HG03196 (cell line): ENCODE measurements around the gene EDARADD.
"Not testable (repeated sequence)": the region's sequence is repeated elsewhere in the genome, so short reads cannot be mapped to it uniquely, and the experiment has no call there.

Experiments used
- ATAC-seq: cut with Tn5 transposase; IDR thresholded peaks from one replicate; pipeline ENCODE4 v1.9.1; 2021; ENCODE audit not compliant: unreplicated experiment

Gene EDARADD

DNA sequence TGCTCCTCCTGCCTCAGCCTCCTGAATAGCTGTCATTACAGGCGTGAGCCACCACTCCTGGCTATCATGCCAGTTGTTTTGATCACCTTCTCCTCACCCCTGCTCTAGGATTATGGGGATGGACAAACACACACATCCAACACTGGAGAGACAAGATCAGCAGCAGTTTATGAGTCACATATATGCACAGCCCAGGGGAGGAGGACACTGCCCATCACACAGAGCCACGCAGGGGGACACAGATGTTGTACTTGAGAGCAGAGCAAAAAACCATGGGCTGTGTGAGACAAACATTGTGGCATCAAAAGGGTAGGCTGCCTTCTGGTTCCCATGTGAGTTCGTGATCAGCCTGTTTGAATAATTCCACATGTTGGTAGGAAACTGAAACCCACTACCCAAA, 32.1 kb downstream of the EDARADD start:
- ATAC-seq, result no peak

DNA sequence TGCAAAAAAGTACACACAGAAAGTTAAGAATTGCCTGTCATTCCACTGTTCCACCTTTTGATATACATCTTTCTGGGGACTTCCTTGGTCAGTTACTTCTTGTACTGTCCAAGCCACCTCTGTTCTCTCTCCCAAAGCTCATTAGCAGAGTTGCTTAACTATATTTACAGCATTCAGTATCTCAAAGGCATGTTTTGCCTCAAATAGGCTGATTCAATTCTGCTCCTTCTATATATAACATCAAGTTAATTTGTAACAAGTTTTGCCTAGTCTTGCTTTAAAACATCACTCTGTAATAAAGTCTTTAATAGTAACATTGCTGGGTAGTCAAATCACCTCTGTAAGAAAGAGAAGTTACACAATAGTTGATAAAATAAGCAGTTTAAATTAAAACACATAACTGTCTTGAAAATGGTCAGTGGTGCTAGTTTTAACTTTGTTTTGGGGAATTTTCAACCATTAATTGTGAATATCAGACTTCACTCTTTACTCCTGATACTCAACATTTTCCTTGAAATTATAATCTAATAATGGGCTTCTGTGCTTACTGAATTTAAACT, 35.7 kb downstream of the EDARADD start:
- no peak for ATAC-seq

DNA sequence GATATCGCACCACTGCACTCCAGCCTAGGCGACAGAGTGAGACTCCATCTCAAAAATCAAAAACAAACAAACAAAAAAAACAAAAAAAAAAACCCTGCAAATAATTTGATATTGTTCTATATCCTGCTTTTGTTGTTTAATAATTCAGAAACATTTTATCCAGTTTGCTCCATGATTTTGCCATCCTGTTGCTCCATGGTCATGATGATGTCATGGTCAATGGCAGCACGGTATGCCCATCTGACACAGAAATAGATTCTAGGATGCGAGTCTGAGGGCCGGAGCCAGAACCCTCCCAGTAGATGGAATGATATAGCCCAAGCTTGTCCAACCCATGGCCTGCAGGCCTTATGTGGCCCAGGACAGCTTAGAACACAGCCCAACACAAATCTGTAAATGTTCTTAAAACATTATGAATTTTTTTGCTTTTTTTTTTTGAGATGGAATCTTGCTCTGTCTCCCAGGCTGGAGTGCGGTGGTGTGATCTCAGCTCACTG, 39.8 kb downstream of the EDARADD start:
- ATAC-seq, result no peak

DNA sequence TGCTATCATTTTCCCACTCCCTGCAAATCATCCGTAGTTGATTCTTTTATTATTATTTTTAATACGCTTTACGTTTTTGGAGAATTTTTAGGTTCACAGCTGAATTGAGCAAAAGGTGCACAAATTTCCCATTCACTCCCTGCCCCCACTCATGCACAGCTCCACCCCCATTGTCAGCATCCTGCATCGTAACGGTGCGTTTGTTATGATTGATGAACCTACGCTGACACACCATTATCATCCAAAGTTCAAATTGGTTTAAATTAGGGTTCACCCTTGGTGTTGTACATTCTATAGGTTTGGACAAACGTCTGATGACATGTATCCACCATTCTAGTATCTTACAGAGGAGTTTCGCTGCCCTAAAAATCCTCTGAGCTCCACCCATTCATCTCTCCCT, 44.5 kb downstream of the EDARADD start:
- no peak for ATAC-seq

DNA sequence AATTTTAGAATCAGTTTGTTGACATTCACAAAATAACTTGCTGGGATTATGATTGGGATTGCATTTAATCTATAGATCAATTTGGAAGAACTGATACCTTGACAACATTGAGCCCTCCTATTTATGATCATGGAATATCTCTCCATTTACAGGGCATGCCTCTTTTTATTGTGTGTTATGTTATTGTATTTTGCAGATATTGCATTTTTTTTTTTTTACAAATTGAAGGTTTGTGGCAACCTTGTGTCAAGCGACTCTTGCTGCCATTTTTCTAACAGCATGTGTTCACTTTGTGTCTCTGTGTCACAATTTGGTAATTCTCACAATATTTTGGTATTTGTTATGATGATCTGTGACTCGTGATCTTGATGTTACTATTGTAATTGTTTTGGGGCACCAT, 46.3 kb downstream of the EDARADD start:
- no peak for ATAC-seq

DNA sequence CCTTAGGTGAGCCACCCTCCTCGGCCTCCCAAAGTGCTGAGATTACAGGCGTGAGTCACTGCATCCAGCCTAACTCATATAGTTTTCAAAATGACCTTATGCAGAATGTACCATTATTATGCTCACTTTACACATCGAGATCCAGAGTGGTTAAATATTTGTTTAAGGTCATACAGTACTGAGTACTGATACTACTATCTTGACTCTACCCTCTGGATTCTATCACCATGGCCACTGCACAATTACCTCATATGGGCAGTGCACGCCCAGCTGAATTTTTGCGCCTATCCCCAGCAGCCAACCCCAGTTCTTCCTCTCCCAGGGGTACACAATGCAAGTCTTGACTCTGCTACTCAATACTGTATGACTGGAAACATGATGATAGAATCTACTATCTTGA, 56.7 kb downstream of the EDARADD start:
- no peak for ATAC-seq

DNA sequence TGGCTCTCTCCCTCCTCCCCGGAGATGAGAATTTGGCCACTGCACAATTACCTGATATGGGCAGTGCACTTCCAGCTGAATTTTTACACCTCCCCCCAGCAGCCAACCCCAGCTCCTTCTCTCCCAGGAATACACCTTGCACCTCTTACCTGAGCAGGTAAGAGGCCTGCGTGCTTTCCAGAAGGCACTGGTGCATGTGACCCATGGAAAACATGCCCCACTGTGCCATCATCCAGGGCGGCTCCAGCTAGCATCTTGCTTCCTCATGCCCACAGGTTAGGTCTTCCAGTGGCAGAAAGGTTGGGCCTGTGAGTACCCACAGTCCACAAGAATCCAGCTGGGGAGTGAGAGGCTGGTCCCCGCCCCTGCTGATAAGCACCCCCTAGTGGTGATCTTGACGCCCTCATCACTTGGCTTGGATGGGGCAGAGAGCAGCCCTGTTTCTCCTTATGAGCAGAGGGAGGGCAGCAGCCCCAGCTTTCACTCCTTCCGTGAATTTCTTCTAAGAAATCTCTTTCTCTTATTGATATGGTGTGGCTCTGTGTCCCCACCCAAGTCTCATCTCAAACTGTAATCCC, 57.8 kb downstream of the EDARADD start:
- ATAC-seq, result no peak

DNA sequence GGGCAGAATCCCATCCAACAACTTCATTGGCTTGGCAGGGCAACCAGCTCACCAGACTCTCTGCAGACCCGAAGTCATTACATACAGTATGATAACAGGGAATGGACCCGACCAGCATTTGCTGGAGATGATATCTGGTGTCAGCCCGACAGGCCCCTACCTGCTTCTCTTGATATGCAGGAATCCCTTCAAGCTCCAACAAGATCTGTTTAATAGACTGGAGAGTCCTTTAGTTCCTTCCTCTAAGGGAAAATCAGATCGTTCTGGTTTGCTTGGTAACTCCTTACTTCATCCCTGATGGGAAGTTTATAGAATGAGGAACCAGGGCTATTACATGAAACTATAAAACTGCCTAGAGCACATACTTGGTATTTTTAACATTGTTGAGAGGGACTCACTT, 61.2 kb downstream of the EDARADD start:
- ATAC-seq, result no peak

DNA sequence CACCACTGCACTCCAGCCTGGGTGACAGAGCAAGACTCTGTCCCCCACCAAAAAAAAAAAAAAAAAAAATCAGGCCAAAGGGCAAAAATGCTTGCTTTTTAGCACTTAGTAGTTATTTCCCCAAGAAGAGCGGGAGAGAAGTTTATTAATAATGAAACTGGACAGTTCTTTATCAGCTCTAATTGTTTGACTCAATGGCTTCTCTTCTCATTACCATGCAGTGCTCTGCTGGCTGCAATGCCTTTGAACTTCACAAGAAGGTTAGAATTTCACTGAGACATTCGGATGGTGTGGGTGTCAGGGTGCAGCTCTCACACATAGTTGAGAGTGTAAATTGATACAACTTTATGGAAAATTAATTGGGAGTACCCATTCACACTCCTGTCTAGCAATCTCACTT, 63.7 kb downstream of the EDARADD start:
- peak; percentile 51 for ATAC-seq

DNA sequence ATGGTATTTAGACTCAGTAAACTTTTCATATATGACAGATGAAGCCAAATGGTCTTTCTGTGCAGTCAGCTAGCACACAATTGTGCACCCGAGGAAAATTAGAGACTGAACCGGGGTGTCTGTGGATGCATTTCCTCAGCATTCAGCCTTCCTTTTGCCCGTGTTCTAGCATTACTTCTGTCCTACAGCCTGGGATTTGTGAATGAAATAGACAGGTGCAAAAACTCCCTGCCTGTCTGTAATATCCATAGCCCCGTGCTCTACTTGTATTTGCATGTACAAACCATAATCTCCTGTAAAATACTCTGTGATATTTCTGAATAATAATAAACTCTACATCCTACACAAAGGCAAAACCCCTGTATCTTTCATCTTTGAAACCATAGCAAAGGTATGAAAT, 64.9 kb downstream of the EDARADD start:
- no peak for ATAC-seq

DNA sequence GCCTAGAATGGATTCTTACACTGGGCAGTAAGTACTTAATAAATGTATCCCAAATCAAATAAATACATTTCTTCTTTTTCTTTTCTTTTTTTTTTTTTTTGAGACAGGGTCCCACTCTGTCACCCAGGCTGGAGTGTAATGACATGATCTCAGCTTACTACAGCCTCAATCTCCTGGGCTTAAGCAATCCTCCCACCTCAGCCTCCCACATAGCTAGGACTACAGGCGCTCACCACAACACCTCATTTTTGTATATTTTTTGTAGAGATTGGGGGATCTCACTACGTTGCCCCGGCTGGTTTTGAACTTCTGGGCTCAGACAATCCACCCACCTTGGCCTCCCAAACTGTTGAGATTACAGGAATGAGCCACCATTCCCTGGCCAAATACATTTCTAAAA, 66.0 kb downstream of the EDARADD start:
- ATAC-seq, result no peak

DNA sequence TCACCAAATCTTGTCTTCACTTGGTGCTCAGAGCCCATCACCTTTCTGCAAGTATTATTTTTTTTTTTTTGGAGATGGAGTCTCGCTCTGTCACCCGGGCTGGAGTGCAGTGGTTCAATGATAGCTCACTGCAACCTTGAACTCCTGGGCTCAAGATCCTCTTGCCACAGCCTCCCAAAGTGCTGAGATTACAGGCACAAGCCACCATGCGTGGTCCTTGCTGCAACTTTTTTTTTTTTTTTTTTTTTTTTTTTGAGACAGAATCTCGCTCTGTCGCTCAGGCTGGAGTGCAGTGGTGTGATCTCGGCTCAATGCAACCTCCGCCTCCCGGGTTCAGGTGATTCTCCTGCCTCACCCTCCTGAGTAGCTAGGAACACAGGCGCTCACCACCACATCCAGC, 70.1 kb downstream of the EDARADD start:
- ATAC-seq, result not testable (repeated sequence)

DNA sequence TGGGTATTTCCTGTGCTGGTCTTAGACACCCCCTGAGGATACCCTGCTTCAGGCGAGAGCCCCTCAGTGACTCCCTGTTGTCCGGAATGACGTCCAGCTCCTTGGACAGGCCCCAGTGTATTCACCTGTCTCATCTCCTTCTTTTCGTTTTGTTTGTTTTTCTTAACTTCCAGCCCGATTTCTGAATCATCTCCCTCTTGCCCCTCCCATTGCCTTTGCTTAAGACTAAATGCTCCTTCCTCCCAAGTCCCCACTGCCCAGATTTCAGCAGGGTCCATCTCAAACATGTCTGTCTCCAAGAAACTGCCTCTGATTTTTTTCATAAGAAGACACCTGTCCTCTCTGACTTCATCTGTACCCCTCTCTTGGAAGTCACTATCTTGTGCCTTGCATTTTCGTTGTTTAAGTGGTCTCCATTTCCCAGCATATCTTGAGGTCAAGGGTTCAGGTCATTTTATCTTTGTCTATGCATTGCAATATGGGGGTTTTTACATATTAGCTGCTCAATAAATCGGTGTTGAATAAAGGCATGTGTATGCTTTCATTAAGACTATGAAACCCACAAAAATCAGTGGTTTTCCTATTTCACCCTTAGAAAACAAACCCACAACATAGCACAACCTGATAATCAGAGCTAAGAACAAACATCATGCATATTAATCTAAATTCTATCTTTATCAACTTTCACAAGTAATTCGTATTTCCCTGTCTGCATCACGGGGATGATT, 71.3 kb downstream of the EDARADD start:
- ATAC-seq, result peak; percentile 21

DNA sequence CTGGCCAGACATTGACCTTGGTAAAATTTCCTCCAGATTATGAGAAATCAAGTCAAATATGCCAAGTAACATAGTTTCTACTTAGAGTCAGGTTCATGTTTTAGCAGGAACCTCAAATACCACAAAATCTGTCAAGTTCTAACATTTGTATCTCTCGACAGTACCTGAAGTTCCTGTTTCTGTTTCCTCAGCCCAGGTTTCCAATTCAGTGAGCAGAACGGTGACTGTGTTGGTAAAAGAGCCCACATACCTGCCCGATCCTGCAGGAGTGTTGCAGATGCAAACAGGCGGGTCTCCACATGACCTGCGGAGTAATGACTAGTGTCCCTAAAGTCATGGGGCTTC, 71.8 kb downstream of the EDARADD start:
- peak; percentile 80 for ATAC-seq

DNA sequence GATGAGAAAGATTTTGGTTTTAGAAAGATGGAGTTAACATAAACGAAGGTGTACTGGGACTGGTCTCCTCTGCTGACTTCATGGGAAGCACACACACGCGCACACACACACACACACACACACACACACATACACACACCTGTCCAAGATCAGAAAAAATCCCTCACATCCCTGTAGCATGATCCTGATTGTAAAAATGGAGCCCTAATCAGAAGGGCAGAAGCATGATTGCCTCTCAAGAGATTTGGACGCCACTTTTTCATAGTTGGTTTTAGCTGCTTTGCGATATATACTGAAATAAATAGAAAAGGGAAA, 73.2 kb downstream of the EDARADD start:
- ATAC-seq, result no peak

DNA sequence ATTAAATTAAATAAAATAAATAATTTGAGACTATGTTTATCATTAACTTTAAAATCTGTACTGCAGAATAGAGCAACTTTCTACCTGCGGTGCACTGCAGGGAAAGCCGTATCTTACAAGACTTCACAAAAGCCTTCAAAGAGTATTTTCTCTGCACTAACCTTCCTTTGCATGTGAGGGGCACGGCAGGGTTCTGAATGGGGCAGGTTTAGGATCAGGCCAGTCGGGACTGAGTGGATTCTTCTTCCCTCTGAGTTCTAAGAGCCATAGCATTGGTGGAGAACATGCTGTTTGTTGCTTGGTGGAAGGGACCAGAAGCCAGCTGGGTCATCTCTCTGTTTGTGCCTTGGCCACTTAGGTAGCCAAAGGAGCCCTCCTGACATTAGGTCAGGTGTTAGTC, 74.5 kb downstream of the EDARADD start:
- ATAC-seq, result no peak

DNA sequence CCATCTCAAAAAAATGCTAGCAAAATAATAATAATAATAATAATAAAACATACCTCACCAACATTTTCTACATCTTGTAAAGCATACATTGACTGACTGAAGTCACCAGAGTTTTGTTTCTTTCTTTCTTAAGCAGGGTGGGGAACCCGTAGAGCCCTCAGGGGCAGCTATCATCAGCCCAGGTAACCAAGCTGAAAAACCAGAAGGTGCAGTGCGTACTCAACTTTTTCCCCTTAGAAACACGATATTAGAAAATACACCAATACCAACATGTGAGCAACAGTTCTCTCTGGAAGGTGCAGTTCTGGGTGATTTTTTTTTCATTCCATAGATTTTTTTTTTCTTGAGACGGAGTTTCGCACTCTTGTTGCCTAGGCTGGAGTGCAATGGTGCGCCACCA, 75.4 kb downstream of the EDARADD start:
- no peak for ATAC-seq

DNA sequence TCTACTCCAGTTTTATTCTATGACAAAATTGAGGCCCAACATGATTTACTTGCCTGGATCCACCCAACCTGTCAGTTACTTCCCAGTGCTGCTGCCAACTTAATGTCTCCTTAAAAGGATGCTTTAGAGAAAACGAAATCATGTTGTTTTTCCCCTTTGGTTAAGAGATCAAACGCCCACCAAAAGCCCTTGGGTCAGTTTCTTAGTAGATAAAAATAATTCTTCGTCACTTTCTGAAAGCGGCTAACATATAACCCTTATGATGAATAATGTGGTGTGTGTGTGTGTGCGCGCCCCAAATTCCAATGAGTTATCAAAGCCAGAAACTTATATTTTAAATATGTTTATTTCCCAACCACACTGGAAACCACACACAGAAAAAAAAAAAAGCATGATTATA, 77.0 kb downstream of the EDARADD start:
- ATAC-seq, result no peak

DNA sequence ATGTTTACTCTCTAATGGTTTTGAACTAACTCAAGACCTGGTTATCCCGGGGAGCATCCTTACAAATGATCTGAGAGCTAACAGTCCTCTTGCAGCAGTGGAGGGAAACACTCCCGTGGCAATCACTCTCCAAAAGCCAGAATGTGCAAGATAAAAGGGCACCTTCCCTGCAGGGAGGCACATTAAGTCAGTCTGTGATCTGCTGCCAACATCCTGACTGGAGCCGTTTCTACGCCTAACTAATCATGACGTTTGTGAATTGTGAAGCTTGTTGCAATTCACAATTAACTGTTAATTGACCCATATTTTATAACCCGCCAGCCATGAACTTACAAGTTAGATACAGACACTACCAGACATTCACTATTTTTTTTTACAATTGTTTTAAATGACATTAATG, 77.6 kb downstream of the EDARADD start:
- no peak for ATAC-seq

DNA sequence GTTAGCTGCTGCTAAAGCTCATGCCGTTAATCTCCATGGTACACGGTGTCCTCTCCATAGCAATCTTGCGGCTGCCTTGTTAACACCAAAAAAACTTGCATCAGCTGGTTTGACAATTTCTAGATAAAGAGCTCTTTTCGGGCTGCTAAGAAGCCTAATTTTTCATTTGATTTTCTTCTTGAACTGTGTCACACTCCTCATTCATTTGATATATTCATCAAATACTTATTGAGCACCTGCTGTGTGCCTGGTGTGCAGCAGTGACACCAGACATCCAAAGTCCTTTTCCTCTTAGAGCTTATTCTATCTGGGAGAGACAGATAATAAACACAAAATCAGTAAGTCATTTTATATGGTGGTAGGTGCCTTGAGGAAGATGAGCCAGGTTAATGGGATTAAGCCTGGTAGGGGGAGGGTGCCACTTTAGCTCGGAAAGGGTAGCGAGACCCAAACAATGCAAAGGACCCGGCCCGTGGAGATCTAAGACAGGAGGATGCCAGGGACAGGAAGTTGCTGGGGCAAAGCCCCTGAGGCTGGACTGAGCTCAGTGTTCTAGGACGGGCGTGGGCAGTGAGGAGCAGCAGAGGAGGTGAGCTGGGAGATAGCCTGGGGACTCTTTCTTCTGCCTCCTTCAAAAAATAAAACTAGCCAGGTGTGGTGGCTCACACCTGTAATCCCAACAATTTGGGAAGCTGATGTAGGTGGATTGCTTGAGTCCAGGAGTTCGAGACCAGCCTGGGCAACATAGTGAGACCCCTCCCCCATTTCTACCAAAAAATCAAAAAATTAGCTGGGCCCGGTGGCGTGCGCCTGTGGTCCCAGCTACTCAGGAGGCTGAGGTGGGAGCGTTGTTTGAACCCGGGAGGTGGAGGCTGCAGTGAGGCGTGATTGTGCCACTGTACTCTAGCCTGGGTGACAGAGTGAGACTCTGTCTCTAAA, 79.0 kb downstream of the EDARADD start:
- no peak for ATAC-seq

DNA sequence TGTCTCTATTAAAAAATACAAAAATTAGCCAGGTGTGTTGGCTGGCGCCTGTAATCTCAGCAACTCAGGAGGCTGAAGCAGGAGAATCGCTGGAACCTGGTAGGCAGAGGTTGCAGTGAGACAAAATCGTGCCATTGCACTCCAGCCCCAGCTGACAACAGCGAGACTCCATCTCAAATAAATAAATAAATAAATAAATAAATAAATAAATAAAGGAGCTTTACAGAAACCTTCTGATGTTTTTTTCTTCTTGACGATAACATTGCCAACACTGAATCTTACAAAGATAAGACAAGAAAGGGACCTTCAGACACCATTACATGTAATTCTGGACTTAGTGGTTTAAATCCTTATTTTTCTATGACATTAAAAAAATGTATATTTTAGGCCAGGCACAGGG, 81.9 kb downstream of the EDARADD start:
- no peak for ATAC-seq
